SK-N-MC (cell line): Measurements from ENCODE around the gene NPC1.

Source experiments
- DNase-seq: peaks from one replicate; pipeline ENCODE4 v3.0.0-alpha.2; 2011; ENCODE audit warnings: low read depth, low spot score
- H3K27ac ChIP-seq: fragments of 200-600 bp; sonication (generic); 2 replicates; pipeline ENCODE4 v1.5.1; 2016; ENCODE audit warnings: mixed run types
- H3K36me3 ChIP-seq: fragments of 200-600 bp; sonication (generic); 2 replicates; pipeline ENCODE4 v1.6.1; 2017; ENCODE audit warnings: antibody characterized with exemption, low read length, mixed read lengths; ENCODE audit not compliant: insufficient read depth
- H3K4me3 ChIP-seq: fragments of 200-600 bp; sonication (generic); 2 replicates; pipeline ENCODE4 v1.5.1; 2016
- H3K9ac ChIP-seq: fragments of 200-600 bp; sonication (generic); 2 replicates; pipeline ENCODE4 v1.8.0; 2017; ENCODE audit warnings: mixed run types, mixed read lengths; ENCODE audit not compliant: insufficient read length
- H3K9me3 ChIP-seq: fragments of 200-600 bp; sonication (generic); 2 replicates; pipeline ENCODE4 v1.6.1; 2017; ENCODE audit warnings: low read depth, mild to moderate bottlenecking, antibody characterized with exemption, low read length, moderate library complexity, mixed read lengths
- EZH2 ChIP-seq: fragments of 200-600 bp; sonication (generic); IDR thresholded peaks from one replicate; pipeline ENCODE4 v1.6.1; 2017; ENCODE audit warnings: antibody characterized with exemption
- FOXP2 ChIP-seq: optimal IDR thresholded peaks from 2 replicates; pipeline ENCODE3; 2011; ENCODE audit warnings: mild to moderate bottlenecking, moderate library complexity; ENCODE audit not compliant: insufficient read depth; ENCODE audit errors: extremely low read length, control extremely low read depth
- POLR2AphosphoS5 ChIP-seq: IDR thresholded peaks from 2 replicates; pipeline ENCODE4 v1.6.1; 2012; ENCODE audit warnings: mild to moderate bottlenecking, low read depth, low read length, borderline replicate concordance

NPC1 gene

GRCh38 chr18:23547846-23548245 is 38.5 kb downstream of the NPC1 start:
- Histone ChIP-seq H3K27ac (no peak overlapping the region), H3K9me3 (no peaks in the 10 kb centered on the region), H3K36me3 (peaks cover 19% of the 10 kb centered on the region), H3K9ac (no peak overlapping the region), H3K4me3 (no peak overlapping the region)
- DNase-seq, result no peak
- TF ChIP-seq EZH2, result no peak
- TF ChIP-seq FOXP2, result no peak
- no peak for TF ChIP-seq POLR2AphosphoS5

DNA sequence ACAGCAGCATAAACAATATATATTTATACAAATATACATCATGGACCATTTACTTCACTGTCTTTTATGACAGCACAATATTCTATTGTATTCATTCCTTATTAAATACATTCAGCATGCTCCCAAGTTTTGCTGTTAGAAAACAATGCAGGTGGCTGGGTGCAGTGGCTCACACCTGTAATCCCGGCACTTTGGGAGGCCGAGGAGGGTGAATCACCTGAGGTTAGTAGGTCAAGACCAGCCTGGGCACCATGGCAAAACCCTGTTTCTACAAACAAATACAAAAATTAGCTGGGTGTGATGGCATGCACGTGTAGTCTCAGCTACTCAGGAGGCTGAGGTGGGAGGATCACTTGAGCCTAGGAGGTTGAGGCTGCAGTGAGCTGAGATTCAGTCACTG is 39.0 kb downstream of the NPC1 start:
- no peak overlapping the region for H3K4me3 ChIP-seq
- peaks cover 18% of the 10 kb centered on the region for H3K36me3 ChIP-seq
- TF ChIP-seq FOXP2, result no peak
- no peak for TF ChIP-seq EZH2
- no peak for TF ChIP-seq POLR2AphosphoS5
- H3K9ac ChIP-seq, result no peak overlapping the region
- no peak overlapping the region for H3K27ac ChIP-seq
- no peak for DNase-seq
- no peaks in the 10 kb centered on the region for H3K9me3 ChIP-seq

- Histone ChIP-seq H3K4me3 (no peak overlapping the region), H3K36me3 (peaks cover 24% of the 10 kb centered on the region), H3K27ac (no peak overlapping the region), H3K9ac (no peak overlapping the region), H3K9me3 (no peaks in the 10 kb centered on the region)
- TF ChIP-seq EZH2 (no peak), FOXP2 (no peak), POLR2AphosphoS5 (no peak)
- no peak for DNase-seq
These were observed 41.0 kb downstream of the NPC1 start for GRCh38 chr18:23545247-23545789.

DNA sequence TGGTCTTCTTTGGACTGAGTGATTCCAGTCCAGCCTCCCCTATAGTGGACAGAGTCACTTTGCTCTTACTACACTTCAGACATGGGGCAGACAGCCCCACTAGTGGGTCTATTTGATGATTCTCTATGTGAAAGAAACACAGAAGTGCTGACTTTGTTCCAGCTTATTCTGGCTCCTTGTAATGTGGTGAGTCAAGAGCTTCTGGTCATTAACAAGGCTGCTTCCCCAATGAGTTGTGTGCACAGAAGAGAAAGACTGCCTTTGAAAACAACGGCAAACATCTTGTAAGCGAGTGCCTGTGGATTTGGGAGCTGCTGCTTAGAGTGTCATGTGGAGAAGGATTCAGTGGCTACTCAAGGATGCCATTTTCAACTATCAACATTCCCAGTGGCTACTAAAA is 43.8 kb downstream of the NPC1 start:
- no peak overlapping the region for H3K9ac ChIP-seq
- peaks cover 44% of the 10 kb centered on the region for H3K36me3 ChIP-seq
- no peak for TF ChIP-seq EZH2
- no peak for TF ChIP-seq FOXP2
- TF ChIP-seq POLR2AphosphoS5, result no peak
- DNase-seq, result no peak
- no peak overlapping the region for H3K27ac ChIP-seq
- no peak overlapping the region for H3K4me3 ChIP-seq
- H3K9me3 ChIP-seq, result no peaks in the 10 kb centered on the region

DNA sequence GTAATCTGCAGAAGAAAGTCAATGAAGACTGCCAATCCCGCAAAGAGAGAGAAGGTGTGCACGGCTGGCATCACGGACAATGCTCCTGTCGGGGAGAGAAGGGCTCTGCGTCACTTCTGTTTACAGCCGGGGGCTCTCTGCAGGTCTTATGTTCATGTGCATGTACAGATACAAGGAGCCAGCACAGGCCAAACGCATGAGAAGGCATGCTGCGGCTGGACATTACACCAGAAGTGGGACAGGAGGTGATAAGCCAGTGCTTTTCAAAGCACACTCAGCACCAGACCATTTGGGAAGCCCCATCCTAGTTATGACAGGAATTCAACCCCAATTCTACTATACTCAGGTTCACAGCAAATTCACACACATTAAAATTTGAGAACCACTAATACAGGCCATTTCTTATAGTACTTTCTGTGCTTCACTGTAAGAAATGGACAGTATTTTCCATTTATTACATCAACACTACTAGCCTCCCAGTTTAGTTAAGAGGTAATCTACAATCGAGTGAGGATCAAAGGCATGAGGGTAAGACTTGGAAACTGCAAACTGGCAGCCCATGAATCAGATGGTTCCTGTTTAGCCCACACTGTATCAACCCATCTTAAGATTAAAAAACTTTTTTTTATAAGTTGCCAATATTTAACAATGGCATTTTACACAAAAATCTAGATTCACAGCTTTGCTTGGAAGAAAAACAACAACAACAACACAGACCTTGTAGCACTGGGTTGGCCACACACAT is 44.8 kb downstream of the NPC1 start:
- TF ChIP-seq EZH2 (no peak), POLR2AphosphoS5 (no peak), FOXP2 (no peak)
- H3K9ac ChIP-seq, result no peak overlapping the region
- H3K27ac ChIP-seq, result no peak overlapping the region
- DNase-seq, result no peak
- H3K36me3 ChIP-seq, result peaks cover 41% of the 10 kb centered on the region
- no peak overlapping the region for H3K4me3 ChIP-seq
- no peaks in the 10 kb centered on the region for H3K9me3 ChIP-seq

- TF ChIP-seq FOXP2, result no peak
- TF ChIP-seq POLR2AphosphoS5, result no peak
- TF ChIP-seq EZH2, result no peak
- DNase-seq, result no peak
- Histone ChIP-seq H3K4me3 (no peak overlapping the region), H3K36me3 (peaks cover 38% of the 10 kb centered on the region), H3K9me3 (no peaks in the 10 kb centered on the region), H3K9ac (no peak overlapping the region), H3K27ac (no peak overlapping the region)
These were observed 45.4 kb downstream of the NPC1 start for GRCh38 chr18:23540867-23541266.

GRCh38 chr18:23539911-23540525 is 46.3 kb downstream of the NPC1 start:
- no peak overlapping the region for H3K4me3 ChIP-seq
- H3K9ac ChIP-seq, result no peak overlapping the region
- TF ChIP-seq FOXP2 (no peak), EZH2 (no peak), POLR2AphosphoS5 (no peak)
- DNase-seq, result no peak
- H3K27ac ChIP-seq, result no peak overlapping the region
- no peaks in the 10 kb centered on the region for H3K9me3 ChIP-seq
- peaks cover 42% of the 10 kb centered on the region for H3K36me3 ChIP-seq

- H3K4me3 ChIP-seq, result no peak overlapping the region
- TF ChIP-seq EZH2 (no peak), FOXP2 (no peak), POLR2AphosphoS5 (no peak)
- H3K9me3 ChIP-seq, result no peaks in the 10 kb centered on the region
- H3K9ac ChIP-seq, result no peak overlapping the region
- DNase-seq, result no peak
- no peak overlapping the region for H3K27ac ChIP-seq
- H3K36me3 ChIP-seq, result peaks cover 48% of the 10 kb centered on the region
These were observed 47.0 kb downstream of the NPC1 start for GRCh38 chr18:23539296-23539695.
